Stimulated activated naive CD8-positive, alpha-beta T cell treated with anti-CD3 and anti-CD28 coated beads, Interleukin-15, Interleukin-2, amounts not matched to agents 100 ng/mL and 50 ng/mL, for 24 hours (primary cell): Measurements from ENCODE around the gene A2ML1.
"Not testable (repeated sequence)": the region's sequence is repeated elsewhere in the genome, so short reads cannot be mapped to it uniquely, and the experiment has no call there.

Experiments used
- H3K27ac Mint-ChIP-seq: one replicate; pipeline ENCODE4 v1.8.0; 2021; ENCODE audit warnings: mild to moderate bottlenecking, mixed read lengths
- H3K27me3 Mint-ChIP-seq: one replicate; pipeline ENCODE4 v1.8.0; 2021; ENCODE audit warnings: mixed read lengths
- H3K36me3 Mint-ChIP-seq: one replicate; pipeline ENCODE4 v1.8.0; 2021; ENCODE audit warnings: low read depth, mixed read lengths
- H3K4me1 Mint-ChIP-seq: one replicate; pipeline ENCODE4 v1.8.0; 2021; ENCODE audit warnings: low read depth, mixed read lengths
- H3K4me3 Mint-ChIP-seq: one replicate; pipeline ENCODE4 v1.8.0; 2021; ENCODE audit warnings: mild to moderate bottlenecking, mixed read lengths
- H3K9me3 Mint-ChIP-seq: one replicate; pipeline ENCODE4 v1.8.0; 2021; ENCODE audit warnings: mixed read lengths

Gene A2ML1

DNA sequence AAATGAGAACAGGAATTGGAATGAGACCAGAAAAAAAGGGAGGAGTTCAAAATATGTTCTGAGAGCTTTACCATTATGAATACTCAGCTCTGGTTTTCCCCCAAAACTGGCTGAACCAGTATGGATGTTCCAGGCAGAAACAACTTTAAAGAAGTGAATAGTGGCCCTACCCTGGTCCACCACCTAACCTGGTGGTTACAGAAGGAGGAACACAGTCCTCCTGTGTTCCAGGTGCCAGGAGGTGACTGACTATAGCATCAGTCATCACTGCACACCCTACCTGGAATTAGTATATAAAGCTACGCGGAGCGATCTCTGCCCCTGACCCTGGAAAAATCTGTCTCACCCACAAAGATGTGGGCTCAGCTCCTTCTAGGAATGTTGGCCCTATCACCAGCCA lies at the start of gene A2ML1:
TSS of gene A2ML1 (plus strand) at position 324 of the 400 bp plus-strand sequence. CDS start at position 355, 31 bp downstream.
- Mint-ChIP-seq H3K27me3 (peaks cover 20% of the 10 kb centered on the region), H3K27ac (no peak within 1 kb of the TSS), H3K36me3 (no peaks in the 10 kb centered on the region), H3K9me3 (no peaks in the 10 kb centered on the region), H3K4me3 (no peak within 1 kb of the TSS), H3K4me1 (peaks cover 4% of the 10 kb centered on the region)

GRCh38 chr12:8773461-8773860 lies 49.0 kb upstream of the A2ML1 start:
- no peaks in the 10 kb centered on the region for H3K4me1 Mint-ChIP-seq
- H3K27ac Mint-ChIP-seq, result no peak overlapping the region
- no peak overlapping the region for H3K4me3 Mint-ChIP-seq
- H3K36me3 Mint-ChIP-seq, result peaks cover 6% of the 10 kb centered on the region
- H3K27me3 Mint-ChIP-seq, result no peaks in the 10 kb centered on the region
- no peaks in the 10 kb centered on the region for H3K9me3 Mint-ChIP-seq

- Mint-ChIP-seq H3K36me3 (peaks cover 16% of the 10 kb centered on the region), H3K4me1 (no peaks in the 10 kb centered on the region), H3K27me3 (no peaks in the 10 kb centered on the region), H3K27ac (no peak overlapping the region), H3K4me3 (no peak overlapping the region), H3K9me3 (no peaks in the 10 kb centered on the region)
Measured at GRCh38 chr12:8779281-8779680, 43.1 kb upstream of the A2ML1 start.

DNA sequence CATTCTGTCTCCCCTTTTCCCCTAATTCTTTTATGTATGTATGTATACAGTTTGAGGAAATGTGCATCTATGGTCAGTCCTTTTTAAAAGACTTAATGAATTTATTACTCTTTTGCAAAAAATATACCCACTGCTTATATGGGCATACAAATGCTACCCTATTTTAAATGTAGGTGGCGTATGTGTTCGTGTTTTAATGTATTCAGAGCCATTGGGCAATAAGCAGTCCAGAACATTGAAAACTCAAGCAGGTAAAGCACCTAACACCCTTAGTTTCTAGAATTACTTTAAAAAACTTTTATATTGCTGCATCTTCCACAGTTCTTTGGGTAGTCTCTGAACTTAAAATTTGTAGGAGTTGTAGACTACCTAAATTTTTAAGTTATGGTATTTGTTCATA lies 42.6 kb upstream of the A2ML1 start:
- Mint-ChIP-seq H3K9me3 (no peaks in the 10 kb centered on the region), H3K36me3 (peaks cover 13% of the 10 kb centered on the region), H3K27me3 (no peaks in the 10 kb centered on the region), H3K27ac (no peak overlapping the region), H3K4me1 (no peaks in the 10 kb centered on the region), H3K4me3 (no peak overlapping the region)

DNA sequence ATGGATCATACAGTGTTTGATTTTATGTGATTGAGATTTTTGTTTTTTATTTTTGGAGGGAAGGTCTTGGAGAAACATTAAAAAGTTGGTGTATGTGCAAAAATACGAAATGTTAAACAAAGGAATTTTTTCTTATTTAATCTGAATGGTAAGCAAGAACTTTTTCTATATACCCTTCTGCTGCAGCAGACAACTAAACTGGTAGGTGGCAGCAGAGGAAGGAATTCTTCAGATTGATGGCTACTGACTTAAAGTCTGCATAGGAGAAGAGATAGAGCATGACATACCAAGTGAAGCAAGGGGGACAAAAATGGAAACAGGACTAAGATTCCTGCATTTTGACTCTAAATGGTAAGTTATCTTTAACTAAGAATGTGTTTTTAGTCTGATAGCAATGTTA lies 42.0 kb upstream of the A2ML1 start:
- no peaks in the 10 kb centered on the region for H3K9me3 Mint-ChIP-seq
- H3K27ac Mint-ChIP-seq, result no peak overlapping the region
- no peaks in the 10 kb centered on the region for H3K27me3 Mint-ChIP-seq
- no peaks in the 10 kb centered on the region for H3K4me1 Mint-ChIP-seq
- peaks cover 10% of the 10 kb centered on the region for H3K36me3 Mint-ChIP-seq
- no peak overlapping the region for H3K4me3 Mint-ChIP-seq

DNA sequence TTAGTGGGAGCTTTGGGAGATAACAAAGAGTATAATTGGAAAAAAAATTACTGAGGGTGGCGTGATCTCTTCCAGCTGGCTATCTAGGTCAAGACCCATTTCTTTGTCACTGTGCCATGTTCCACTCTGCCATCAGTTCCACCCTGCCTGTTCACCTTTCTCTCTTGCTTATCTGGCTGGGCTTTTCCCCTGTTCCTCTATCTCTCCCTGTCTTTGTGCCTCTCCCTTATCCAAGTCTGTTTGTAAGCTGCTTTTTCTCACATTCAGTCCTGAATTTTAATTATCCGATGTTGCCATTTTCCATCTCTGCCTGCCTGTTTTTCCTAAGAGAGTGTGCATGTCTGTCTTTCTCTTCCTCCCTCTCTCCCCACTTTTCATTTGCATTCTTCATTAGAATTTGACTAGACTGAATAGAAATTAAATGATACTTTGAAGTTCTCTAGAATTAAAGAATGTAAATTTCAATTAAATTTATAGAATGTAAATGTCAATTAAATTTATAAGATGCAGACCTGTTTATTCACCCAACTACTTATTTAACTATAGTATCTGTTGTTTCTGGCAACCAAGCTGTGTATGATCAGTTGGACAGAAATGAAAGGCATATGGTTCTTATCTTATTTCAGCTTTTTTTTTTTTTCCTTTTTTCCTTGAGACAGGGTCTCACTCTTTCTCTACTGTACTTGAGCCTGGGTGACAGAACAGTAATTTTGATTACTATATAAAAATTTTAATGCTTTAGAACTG lies 40.9 kb upstream of the A2ML1 start:
- Mint-ChIP-seq H3K36me3 (peaks cover 10% of the 10 kb centered on the region), H3K4me3 (no peak overlapping the region), H3K9me3 (no peaks in the 10 kb centered on the region), H3K27ac (no peak overlapping the region), H3K4me1 (no peaks in the 10 kb centered on the region), H3K27me3 (no peaks in the 10 kb centered on the region)

GRCh38 chr12:8784290-8784888 lies 38.0 kb upstream of the A2ML1 start:
- Mint-ChIP-seq H3K9me3 (no peaks in the 10 kb centered on the region), H3K27me3 (no peaks in the 10 kb centered on the region), H3K4me1 (no peaks in the 10 kb centered on the region), H3K4me3 (no peak overlapping the region), H3K27ac (no peak overlapping the region), H3K36me3 (peaks cover 8% of the 10 kb centered on the region)

GRCh38 chr12:8785499-8785898 lies 36.9 kb upstream of the A2ML1 start:
- Mint-ChIP-seq H3K4me3 (no peak overlapping the region), H3K27ac (no peak overlapping the region), H3K4me1 (no peaks in the 10 kb centered on the region), H3K36me3 (peaks cover 4% of the 10 kb centered on the region), H3K9me3 (no peaks in the 10 kb centered on the region), H3K27me3 (no peaks in the 10 kb centered on the region)

DNA sequence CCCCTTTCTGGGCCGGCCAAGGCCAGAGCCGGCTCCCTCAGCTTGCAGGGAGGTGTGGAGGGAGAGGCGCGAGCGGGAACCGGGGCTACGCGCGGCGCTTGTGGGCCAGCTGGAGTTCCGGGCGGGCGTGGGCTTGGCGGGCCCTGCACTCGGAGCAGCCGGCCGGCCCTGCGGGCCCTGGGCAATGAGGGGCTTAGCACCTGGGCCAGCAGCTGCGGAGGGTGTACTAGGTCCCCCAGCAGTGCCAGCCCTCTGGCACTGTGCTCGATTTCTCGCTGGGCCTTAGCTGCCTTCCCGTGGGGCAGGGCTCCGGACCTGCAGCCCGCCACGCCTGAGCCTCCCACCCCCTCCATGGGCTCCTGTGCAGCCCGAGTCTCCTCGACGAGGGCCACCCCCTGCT lies 35.2 kb upstream of the A2ML1 start:
- not testable (repeated sequence) for H3K36me3 Mint-ChIP-seq, H3K27me3 Mint-ChIP-seq, H3K9me3 Mint-ChIP-seq, H3K27ac Mint-ChIP-seq, H3K4me1 Mint-ChIP-seq, H3K4me3 Mint-ChIP-seq

GRCh38 chr12:8788706-8789105 lies 33.7 kb upstream of the A2ML1 start:
- H3K9me3 Mint-ChIP-seq, H3K27ac Mint-ChIP-seq, H3K4me1 Mint-ChIP-seq, H3K27me3 Mint-ChIP-seq, H3K36me3 Mint-ChIP-seq: not testable (repeated sequence)
- H3K4me3 Mint-ChIP-seq, result peak overlapping the region; percentile 49

DNA sequence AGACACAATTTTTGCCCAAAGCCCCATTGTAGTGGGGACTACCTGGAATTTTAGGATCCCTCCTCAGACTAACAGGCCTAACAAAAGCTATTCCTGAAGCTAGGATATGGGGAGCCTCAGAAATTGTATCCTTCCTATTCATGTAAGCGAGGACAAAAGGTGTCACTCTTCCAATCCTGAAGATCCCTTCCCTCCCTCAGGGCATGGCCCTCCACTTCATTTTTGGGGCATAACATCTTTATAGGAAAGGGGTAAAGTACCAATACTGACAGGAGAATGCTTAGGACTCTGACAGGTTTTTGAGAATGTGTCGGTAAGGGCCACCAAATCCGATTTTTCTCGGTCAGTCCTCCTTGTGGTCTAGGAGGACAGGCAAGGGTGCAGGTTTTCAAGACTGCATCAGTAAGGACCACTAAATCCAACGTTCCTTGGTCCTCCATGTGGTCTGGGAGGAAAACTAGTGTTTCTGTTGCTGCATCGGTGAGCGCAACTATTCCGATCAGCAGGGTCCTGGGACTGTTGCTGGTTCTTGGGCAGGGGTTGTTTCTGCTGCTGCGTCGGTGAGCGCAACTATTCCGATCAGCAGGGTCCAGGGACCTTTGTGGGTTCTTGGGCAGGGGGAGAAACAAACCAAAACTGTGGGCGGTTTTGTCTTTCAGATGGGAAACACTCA lies 32.9 kb upstream of the A2ML1 start:
- not testable (repeated sequence) for H3K4me3 Mint-ChIP-seq

DNA sequence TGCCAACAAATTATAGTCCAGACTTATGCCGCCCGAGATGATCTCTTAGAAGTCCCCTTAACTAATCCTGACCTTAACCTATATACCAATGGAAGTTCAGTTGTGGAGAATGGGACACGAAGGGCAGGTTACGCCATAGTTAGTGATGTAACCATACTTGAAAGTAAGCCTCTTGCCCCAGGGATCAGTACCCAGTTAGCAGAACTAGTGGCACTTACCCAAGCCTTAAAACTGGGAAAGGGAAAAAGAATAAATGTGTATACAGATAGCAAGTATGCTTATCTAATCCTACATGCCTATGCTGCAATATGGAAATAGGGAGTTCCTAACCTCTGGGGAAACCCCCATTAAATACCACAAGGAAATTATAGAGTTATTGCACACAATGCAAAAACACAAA lies 29.2 kb upstream of the A2ML1 start:
- H3K9me3 Mint-ChIP-seq, H3K4me1 Mint-ChIP-seq, H3K27ac Mint-ChIP-seq, H3K36me3 Mint-ChIP-seq, H3K27me3 Mint-ChIP-seq, H3K4me3 Mint-ChIP-seq: not testable (repeated sequence)

More for the DNA sequence above, 32.9 kb upstream of the A2ML1 start:
- not testable (repeated sequence) for H3K36me3 Mint-ChIP-seq, H3K4me1 Mint-ChIP-seq, H3K9me3 Mint-ChIP-seq, H3K27ac Mint-ChIP-seq, H3K27me3 Mint-ChIP-seq

DNA sequence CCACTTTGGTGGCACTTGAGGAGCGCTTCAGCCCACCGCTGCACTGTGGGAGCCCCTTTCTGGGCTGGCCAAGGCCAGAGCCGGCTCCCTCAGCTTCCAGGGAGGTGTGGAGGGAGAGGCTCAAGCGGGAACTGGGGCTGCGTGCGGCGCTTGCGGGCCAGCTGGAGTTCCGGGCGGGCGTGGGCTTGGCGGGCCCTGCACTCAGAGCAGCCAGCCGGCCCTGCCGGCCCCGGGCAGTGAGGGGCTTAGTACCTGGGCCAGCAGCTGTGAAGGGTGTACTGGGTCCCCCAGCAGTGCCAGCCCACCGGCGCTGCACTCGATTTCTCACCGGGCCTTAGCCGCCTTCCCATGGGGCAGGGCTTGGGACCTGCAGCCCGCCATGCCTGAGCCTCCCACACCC lies 27.8 kb upstream of the A2ML1 start:
- not testable (repeated sequence) for H3K4me1 Mint-ChIP-seq, H3K36me3 Mint-ChIP-seq, H3K4me3 Mint-ChIP-seq, H3K27ac Mint-ChIP-seq, H3K9me3 Mint-ChIP-seq, H3K27me3 Mint-ChIP-seq

DNA sequence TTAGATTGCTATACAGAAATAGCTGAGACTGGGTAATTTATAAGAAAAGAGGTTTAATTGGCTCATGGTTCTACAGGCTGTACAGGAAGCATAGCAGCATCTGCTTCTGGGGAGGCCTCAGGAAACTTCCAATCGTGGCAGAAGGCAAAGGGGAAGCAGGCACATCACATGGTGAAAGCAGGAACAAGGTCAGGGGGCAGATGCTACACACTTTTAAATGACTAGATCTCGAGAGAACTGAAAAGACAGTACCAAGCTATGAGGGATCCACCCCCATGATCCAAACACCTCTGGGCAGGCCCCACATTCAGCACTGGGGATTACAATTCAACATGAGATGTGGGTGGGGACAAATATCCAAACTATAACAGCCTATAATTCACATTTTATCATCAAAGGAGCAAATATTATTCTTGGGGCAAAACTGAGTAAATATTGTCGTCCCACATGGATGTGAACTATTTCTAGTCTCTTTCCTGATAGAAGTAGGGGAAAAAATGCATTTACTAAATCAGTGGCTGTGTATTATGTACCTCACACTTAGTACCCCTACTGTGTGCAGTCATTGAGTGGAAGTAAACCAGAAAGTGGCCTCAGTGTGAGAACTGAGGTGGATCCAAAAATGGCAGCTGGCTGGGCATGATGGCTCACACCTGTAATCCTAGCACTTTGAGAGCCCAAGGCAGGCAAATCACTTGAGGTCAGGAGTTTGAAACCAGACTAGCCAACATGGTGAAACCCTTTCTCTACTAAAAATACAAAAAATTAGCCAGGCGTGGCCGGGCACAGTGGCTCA lies 25.4 kb upstream of the A2ML1 start:
- peaks cover 3% of the 10 kb centered on the region for H3K27me3 Mint-ChIP-seq
- no peaks in the 10 kb centered on the region for H3K4me1 Mint-ChIP-seq
- no peak overlapping the region for H3K27ac Mint-ChIP-seq
- H3K4me3 Mint-ChIP-seq, result no peak overlapping the region
- H3K9me3 Mint-ChIP-seq, result no peaks in the 10 kb centered on the region
- H3K36me3 Mint-ChIP-seq, result no peaks in the 10 kb centered on the region

DNA sequence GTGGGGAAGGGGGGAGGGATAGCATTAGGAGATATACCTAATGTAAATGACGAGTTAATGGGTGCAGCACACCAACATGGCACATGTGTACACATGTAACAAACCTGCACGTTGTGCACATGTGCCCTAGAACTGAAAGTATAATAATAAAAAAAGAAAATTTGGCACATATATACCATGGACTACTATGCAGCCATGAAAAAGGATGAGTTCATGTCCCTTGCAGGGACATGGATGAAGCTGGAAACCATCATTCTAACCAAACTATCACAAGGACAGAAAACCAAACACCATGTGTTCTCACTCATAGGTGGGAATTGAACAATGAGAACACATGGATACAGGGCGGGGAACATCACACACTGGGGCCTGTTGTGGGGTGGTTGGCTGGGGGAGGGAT lies 21.2 kb upstream of the A2ML1 start:
- H3K9me3 Mint-ChIP-seq, H3K27ac Mint-ChIP-seq, H3K27me3 Mint-ChIP-seq, H3K4me1 Mint-ChIP-seq, H3K36me3 Mint-ChIP-seq, H3K4me3 Mint-ChIP-seq: not testable (repeated sequence)
